ENCODE data around the gene CXorf49B. TPM values are rescaled to one million over a fixed set of nuclear protein-coding genes. Genes with fewer than 3 reads are reported as not detected.

Gene CXorf49B
- not detected in 2 replicates for total RNA-seq

DNA sequence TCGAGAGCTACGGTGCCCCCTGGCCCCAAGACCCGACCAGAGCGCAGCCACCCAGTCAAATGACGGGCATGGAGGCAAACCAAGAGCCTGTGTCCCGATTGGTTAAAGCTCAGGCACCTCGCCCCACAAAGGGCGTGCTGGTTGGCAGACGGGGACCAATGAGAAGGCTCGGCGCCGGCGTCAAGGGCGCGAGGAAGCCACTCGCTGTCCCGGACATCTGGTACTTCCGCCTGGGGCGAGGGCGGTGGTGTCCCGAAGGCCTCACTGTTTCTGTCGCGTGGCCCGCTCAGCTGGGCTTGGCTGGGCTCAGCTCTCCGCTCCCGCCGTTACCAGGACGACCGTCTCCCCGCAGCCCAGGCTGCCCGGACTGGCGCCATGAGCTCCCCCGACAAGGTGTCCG lies at the start of gene CXorf49B:
CXorf49B (plus strand) TSS at position 301 of the 400 bp plus-strand sequence; CDS start at position 376, 75 bp downstream.

DNA sequence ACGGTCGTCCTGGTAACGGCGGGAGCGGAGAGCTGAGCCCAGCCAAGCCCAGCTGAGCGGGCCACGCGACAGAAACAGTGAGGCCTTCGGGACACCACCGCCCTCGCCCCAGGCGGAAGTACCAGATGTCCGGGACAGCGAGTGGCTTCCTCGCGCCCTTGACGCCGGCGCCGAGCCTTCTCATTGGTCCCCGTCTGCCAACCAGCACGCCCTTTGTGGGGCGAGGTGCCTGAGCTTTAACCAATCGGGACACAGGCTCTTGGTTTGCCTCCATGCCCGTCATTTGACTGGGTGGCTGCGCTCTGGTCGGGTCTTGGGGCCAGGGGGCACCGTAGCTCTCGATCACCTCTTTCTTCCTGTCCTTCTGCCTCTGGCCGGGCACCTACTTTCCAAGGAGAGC lies 45.0 kb upstream of the CXorf49B start, which contains the start of gene CXorf49:
CXorf49 (minus strand) TSS at position 101 of the 400 bp plus-strand sequence. CDS start 134 bp downstream, outside the sequence.

Other genes with a start within 250 kb of the CXorf49B start
- gene OGT, start 230.2 kb upstream of the CXorf49B start, total RNA-seq: 113 and 118 TPM in 2 replicates
- 1.4 and 1.9 TPM in 2 replicates for gene GCNA, start 184.9 kb upstream of the CXorf49B start, total RNA-seq
- not detected in 2 replicates for gene CXCR3, start 144.8 kb upstream of the CXorf49B start, total RNA-seq
- not detected in 2 replicates for gene CXorf49, start 45.1 kb upstream of the CXorf49B start, total RNA-seq
- 0.07 TPM in 1 of 2 replicates, not detected in the other for gene NHSL2, start 147.5 kb downstream of the CXorf49B start, total RNA-seq

Measured in nasal cavity respiratory epithelium epithelial cell of viscerocranial mucosa (primary cell).